GM12892 (cell line): ENCODE results near the gene LIPG.

Source experiments
- POLR2A ChIP-seq: IDR thresholded peaks from 2 replicates; pipeline ENCODE4 v1.6.1; 2011; ENCODE audit warnings: low read depth, low read length, control low read depth
- POLR2AphosphoS5 ChIP-seq: IDR thresholded peaks from 2 replicates; pipeline ENCODE4 v1.6.1; 2011; ENCODE audit warnings: low read depth, low read length, control low read depth

GRCh38 chr18:49573835-49574234 lies 12.0 kb downstream of the LIPG start:
- no peak for TF ChIP-seq POLR2AphosphoS5
- no peak for TF ChIP-seq POLR2A
